GM04503 (cell line): ENCODE measurements around the gene PKP2.
"Not testable (repeated sequence)": the region's sequence is repeated elsewhere in the genome, so short reads cannot be mapped to it uniquely, and the experiment has no call there.

Source experiments
- DNase-seq: peaks from one replicate; pipeline ENCODE4 v3.0.0-alpha.2; 2012; ENCODE audit warnings: low read depth

PKP2 gene

GRCh38 chr12:32895688-32896431 is 717 bp downstream of the PKP2 start:
- no peak for DNase-seq

- no peak for DNase-seq
Measured at GRCh38 chr12:32894566-32894965, 2.0 kb downstream of the PKP2 start.

- DNase-seq: no peak
Measured at GRCh38 chr12:32893458-32893857, 3.1 kb downstream of the PKP2 start.

- no peak for DNase-seq
Measured at GRCh38 chr12:32893043-32893442, 3.5 kb downstream of the PKP2 start.

- DNase-seq: not testable (repeated sequence)
Measured at GRCh38 chr12:32892369-32892768, 4.2 kb downstream of the PKP2 start.

GRCh38 chr12:32891956-32892355 is 4.6 kb downstream of the PKP2 start:
- DNase-seq: no peak

- no peak for DNase-seq
Measured at GRCh38 chr12:32891526-32891925, 5.1 kb downstream of the PKP2 start.

GRCh38 chr12:32889011-32889760 is 7.4 kb downstream of the PKP2 start:
- no peak for DNase-seq

- DNase-seq: no peak
Measured at GRCh38 chr12:32887058-32887457, 9.5 kb downstream of the PKP2 start.

GRCh38 chr12:32885831-32886230 is 10.7 kb downstream of the PKP2 start:
- no peak for DNase-seq

- no peak for DNase-seq
Measured at GRCh38 chr12:32884962-32885361, 11.6 kb downstream of the PKP2 start.

- no peak for DNase-seq
Measured at GRCh38 chr12:32881702-32882101, 14.9 kb downstream of the PKP2 start.

GRCh38 chr12:32881107-32881506 is 15.5 kb downstream of the PKP2 start:
- no peak for DNase-seq

GRCh38 chr12:32879066-32879465 is 17.5 kb downstream of the PKP2 start:
- not testable (repeated sequence) for DNase-seq

- no peak for DNase-seq
Measured at GRCh38 chr12:32877601-32878459, 18.7 kb downstream of the PKP2 start.

- no peak for DNase-seq
Measured at GRCh38 chr12:32876004-32876403, 20.6 kb downstream of the PKP2 start.

- DNase-seq: no peak
Measured at GRCh38 chr12:32874975-32875374, 21.6 kb downstream of the PKP2 start.

GRCh38 chr12:32874078-32874477 is 22.5 kb downstream of the PKP2 start:
- no peak for DNase-seq

GRCh38 chr12:32872416-32872815 is 24.2 kb downstream of the PKP2 start:
- DNase-seq: not testable (repeated sequence)

- DNase-seq: no peak
Measured at GRCh38 chr12:32870716-32871115, 25.9 kb downstream of the PKP2 start.

- no peak for DNase-seq
Measured at GRCh38 chr12:32868885-32869284, 27.7 kb downstream of the PKP2 start.

- no peak for DNase-seq
Measured at GRCh38 chr12:32864731-32865130, 31.8 kb downstream of the PKP2 start.

- DNase-seq: no peak
Measured at GRCh38 chr12:32863128-32863527, 33.4 kb downstream of the PKP2 start.
